ENCODE data around the gene CACNA1A. TPM values are rescaled to one million over a fixed set of nuclear protein-coding genes. Genes with fewer than 3 reads are reported as not detected.
"Not testable (repeated sequence)": the region's sequence is repeated elsewhere in the genome, so short reads cannot be mapped to it uniquely, and the experiment has no call there.

CACNA1A gene
- total RNA-seq, 6 experiments from 2014 or later, result 0.11 TPM; not detected in 5

DNA sequence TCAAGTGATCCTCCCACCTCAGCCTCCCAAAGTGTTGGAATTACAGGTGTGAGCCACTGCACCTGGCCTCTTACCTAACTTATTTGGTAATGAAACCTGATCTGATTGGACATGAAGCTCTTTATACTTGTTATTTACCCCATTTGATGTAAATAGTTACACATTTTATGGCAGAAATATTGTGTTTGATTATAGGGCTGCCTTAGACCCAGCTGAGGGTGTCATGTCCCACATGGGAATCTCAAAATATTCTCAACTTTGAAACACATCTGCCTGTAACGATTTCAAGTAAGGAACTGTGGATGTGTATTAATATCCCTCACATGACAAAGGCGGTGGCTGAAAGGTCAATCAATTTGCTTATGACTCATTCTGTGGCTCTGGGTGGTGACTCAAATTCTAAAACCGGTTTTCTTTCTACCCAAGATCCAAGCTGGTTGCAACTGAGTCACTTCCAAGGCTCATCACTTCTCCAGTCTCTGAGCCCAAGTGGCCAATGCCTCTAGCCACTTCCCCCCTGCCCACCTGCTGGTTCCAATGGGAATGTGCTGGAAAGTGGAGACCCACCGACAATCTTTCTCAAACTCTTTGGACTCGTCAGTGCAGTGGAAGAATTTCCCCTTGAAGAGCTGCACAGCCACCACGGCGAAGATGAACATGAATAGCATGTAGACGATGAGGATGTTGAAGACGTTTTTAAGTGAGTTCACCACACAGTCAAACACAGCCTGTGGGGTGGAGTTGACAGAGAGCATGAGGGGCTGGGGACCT lies 245.2 kb downstream of the CACNA1A start:
- 15% methylated on average over 4 of the region's 9 CpGs for WGBS (ENCODE audit: insufficient coverage, low coverage, low lambda C conversion rate, missing lambda C conversion rate)
- Histone ChIP-seq H3K27me3 (no peaks in the 10 kb centered on the region), H3K27ac (no peak overlapping the region), H3K36me3 (no peaks in the 10 kb centered on the region), H3K9me3 (no peaks in the 10 kb centered on the region), H3K4me1 (no peaks in the 10 kb centered on the region), H3K4me3 (no peak overlapping the region)
- ATAC-seq, result peak in 1 of 4 donors; percentile 62
- intact Hi-C loops (cut with DNase I), result loop anchor here (10.0 kb wide), 3 partner anchors 66 to 286 kb away; partner anchors contain the start of gene LYL1 (in 1 of the 2)
- TF ChIP-seq, protein P1, sequence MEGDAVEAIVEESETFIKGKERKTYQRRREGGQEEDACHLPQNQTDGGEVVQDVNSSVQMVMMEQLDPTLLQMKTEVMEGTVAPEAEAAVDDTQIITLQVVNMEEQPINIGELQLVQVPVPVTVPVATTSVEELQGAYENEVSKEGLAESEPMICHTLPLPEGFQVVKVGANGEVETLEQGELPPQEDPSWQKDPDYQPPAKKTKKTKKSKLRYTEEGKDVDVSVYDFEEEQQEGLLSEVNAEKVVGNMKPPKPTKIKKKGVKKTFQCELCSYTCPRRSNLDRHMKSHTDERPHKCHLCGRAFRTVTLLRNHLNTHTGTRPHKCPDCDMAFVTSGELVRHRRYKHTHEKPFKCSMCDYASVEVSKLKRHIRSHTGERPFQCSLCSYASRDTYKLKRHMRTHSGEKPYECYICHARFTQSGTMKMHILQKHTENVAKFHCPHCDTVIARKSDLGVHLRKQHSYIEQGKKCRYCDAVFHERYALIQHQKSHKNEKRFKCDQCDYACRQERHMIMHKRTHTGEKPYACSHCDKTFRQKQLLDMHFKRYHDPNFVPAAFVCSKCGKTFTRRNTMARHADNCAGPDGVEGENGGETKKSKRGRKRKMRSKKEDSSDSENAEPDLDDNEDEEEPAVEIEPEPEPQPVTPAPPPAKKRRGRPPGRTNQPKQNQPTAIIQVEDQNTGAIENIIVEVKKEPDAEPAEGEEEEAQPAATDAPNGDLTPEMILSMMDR (IDR thresholded peaks at IDR 0.05), result no peak
- DNase-seq, result no peak

DNA sequence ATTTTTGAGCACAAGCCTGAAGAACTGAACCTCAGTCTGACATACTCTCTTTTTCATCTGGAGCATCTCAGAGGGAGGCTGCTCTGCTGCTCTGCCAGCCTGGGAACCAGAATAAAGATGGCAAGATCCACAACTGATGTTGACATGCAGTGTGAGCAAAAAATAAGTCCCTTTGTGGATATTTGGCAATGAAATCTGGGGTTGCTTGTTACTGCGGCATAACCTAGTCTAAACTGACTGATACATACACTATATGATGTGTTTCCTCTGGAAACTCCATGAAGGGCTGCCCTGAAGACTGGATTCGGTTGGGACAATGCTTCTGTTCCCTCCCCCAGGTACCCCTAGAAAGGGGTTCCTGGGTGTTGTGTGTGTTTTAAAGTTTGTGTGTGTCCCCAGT lies 249.4 kb downstream of the CACNA1A start:
- WGBS (ENCODE audit: insufficient coverage, low coverage, low lambda C conversion rate, missing lambda C conversion rate), result 33% methylated on average over 1 of the region's 2 CpGs
- no peak overlapping the region for H3K27ac ChIP-seq
- no peak for ATAC-seq
- no peak overlapping the region for H3K4me3 ChIP-seq
- no peaks in the 10 kb centered on the region for H3K36me3 ChIP-seq
- no peaks in the 10 kb centered on the region for H3K9me3 ChIP-seq
- H3K27me3 ChIP-seq, result no peaks in the 10 kb centered on the region
- no peak for TF ChIP-seq POLR2A (IDR thresholded peaks at IDR 0.05)
- TF ChIP-seq, protein P1 (IDR thresholded peaks at IDR 0.05), result no peak
- DNase-seq, result no peak
- intact Hi-C loops (cut with DNase I), result loop anchor here in 1 of 2 donors (10.0 kb wide), 1 partner anchor 282 kb away; no protein-coding TSS in a partner anchor
- no peaks in the 10 kb centered on the region for H3K4me1 ChIP-seq

DNA sequence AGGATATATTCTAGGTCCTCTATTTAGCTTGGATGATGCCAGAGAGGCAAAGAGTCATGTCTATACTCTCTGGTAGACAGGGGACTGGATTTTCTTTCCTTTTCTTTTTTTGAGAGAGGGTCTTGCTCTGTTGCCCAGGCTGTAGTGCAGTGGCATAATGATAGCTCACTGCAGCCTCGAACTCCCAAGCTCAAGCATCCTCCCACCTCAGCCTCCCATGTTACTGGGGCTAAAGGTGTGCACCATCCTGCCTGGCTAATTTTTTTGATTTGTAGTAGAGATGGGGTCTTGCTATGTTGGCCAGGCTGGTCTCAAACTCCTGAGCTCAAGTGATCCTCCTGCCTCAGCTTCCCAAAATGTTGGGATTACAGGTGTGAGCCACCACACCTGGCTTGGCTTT lies 249.9 kb downstream of the CACNA1A start:
- not testable (repeated sequence) for H3K4me3 ChIP-seq, ATAC-seq, H3K27ac ChIP-seq, H3K36me3 ChIP-seq, H3K9me3 ChIP-seq, H3K27me3 ChIP-seq, DNase-seq, H3K4me1 ChIP-seq
- WGBS (ENCODE audit: insufficient coverage, low coverage, low lambda C conversion rate, missing lambda C conversion rate), result 50% methylated on average over 1 of the region's 1 CpG
- intact Hi-C loops (cut with DNase I), result loop anchor here in 1 of 2 donors (10.0 kb wide), 1 partner anchor 282 kb away; no protein-coding TSS in a partner anchor

DNA sequence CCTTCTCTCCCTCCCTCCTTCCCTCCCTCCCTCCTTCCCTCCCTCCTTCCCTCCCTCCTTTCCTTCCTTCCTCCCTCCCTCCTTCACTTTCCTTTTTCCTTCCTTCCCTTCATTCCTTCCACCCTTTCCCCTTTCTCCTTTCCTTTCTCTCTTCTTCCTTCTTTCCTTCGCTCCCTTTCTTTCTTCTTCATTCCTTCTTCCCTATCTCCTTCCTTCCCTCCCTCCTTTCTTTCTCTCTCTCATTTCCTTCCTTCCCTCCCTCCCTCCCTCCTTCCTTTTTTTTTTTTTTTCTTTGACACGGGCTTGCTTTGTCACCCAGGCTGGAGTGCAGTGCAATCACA lies 250.6 kb downstream of the CACNA1A start:
- Histone ChIP-seq H3K36me3 (no peaks in the 10 kb centered on the region), H3K4me1 (no peaks in the 10 kb centered on the region), H3K27me3 (no peaks in the 10 kb centered on the region), H3K4me3 (no peak overlapping the region), H3K27ac (no peak overlapping the region), H3K9me3 (no peaks in the 10 kb centered on the region)
- DNase-seq (no peak), ATAC-seq (no peak)
- WGBS (ENCODE audit: insufficient coverage, low coverage, low lambda C conversion rate, missing lambda C conversion rate), result 37% methylated on average over 2 of the region's 2 CpGs
- TF ChIP-seq, protein P1 (IDR thresholded peaks at IDR 0.05), result no peak
- no peak for TF ChIP-seq POLR2A (IDR thresholded peaks at IDR 0.05)
- intact Hi-C loops (cut with DNase I), result loop anchor here in 1 of 2 donors (10.0 kb wide), 1 partner anchor 281 kb away; no protein-coding TSS in a partner anchor

DNA sequence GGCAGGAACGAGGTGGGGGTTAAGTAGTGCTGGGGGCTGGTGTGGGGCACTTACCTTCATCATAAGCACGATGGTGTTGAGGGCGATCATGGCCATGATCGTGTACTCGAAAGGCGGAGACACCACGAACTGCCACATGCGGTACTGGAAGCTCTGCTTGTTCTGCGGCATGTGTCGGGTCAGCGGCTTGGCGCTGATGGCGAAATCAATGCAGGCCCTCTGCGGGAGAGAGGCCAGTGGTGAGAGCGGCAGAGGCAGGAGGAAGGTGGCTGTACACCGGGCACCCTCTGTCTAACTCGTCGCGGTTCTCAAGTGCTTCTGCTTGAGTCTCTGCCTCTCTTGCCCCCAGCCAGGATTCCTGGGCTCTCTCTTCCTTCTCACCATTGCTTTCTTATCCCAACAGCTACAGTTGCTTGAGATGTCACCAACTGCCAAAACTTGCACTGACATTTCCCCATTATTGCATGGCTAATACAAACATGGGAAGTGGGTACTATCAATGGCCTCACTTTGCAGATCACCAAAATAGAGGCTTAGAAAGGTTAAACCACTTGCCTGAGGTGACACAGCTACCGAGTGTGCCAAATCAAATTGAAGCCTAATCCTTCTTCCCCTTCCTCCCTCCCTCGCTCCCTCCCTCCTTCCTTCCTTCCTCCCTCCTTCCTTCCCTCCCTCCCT lies 251.1 kb downstream of the CACNA1A start:
- Histone ChIP-seq H3K4me3 (no peak overlapping the region), H3K36me3 (no peaks in the 10 kb centered on the region), H3K4me1 (no peaks in the 10 kb centered on the region), H3K27ac (no peak overlapping the region), H3K9me3 (no peaks in the 10 kb centered on the region), H3K27me3 (no peaks in the 10 kb centered on the region)
- ATAC-seq (no peak), DNase-seq (no peak)
- intact Hi-C loops (cut with DNase I), result loop anchor here in 1 of 2 donors (10.0 kb wide), 1 partner anchor 280 kb away; no protein-coding TSS in a partner anchor
- TF ChIP-seq POLR2A (IDR thresholded peaks at IDR 0.05), result no peak
- TF ChIP-seq, protein P1 (IDR thresholded peaks at IDR 0.05), result no peak
- WGBS (ENCODE audit: insufficient coverage, low coverage, low lambda C conversion rate, missing lambda C conversion rate), result 40% methylated on average over 4 of the region's 21 CpGs
